Epithelial cell of prostate (primary cell): ENCODE data around the gene FAM131A.
A peak's percentile ranks its signal among the peaks of the same experiment; 100 is the strongest.

Experiments
- DNase-seq: peaks from one replicate; pipeline ENCODE4 v3.0.0-alpha.2; 2011; ENCODE audit warnings: low read depth, low spot score
- H3K27ac ChIP-seq: fragments of 450-650 bp; 2 replicates; pipeline ENCODE4 v1.5.1; 2017; ENCODE audit warnings: mild to moderate bottlenecking

FAM131A gene

DNA sequence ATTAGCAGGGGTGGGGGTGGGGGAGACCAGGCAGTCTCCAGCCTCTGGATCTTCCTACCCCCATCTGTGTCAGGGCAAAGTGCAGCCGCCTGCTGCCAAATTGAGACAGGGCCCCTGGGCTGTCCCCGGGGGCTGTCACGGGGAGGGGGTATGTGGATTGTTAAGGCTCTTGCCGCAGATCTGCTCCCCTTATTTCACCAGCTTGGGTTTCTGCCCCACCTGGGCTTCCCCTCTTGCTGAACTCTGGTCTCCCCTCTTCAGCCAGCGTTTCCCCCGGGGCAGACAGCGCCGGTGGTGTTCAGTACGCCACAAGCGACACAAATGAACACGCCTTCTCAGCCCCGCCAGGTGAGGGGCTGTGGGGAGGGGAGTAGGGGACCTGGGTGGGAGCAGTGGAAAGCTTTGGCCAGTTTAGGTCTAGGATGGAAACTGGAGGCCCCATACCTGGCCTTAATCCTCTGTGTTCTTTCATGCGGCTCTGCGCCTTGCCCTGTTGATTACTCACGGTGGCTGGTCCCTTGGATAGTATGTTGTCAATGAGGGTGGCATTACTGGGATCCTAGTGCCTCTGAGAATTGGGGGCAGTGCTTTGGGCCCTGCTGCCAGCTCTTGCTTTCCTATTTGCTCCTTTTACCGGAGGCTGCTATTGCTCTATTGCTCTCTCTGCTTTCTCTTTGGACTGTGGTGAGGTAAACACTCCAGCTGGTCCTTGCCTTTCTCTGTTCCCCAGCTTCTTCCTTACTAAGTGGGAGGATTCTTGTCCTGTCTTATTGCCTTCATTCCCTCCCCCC lies 21.3 kb upstream of the FAM131A start:
- peak overlapping the region; percentile 95 for H3K27ac ChIP-seq
- DNase-seq: no peak

DNA sequence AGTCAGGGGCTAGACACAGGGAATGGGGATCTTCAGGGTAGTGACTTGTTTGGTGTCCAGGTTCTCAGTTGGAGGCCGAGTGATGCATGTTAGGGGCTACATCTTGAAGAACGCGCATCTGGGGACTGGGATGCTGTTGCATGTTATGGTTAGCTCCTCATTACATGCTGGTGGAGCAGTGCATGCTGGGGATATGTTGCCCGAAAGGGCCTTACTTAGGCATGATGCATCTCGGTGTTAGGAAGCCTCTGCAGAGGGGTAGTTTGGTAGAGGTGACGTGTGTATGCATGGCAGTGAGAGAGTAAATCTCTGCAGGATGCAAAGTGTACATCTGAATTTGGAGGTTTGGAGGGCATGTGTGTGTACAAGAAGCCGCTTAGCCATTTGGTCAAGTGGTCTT lies 20.6 kb upstream of the FAM131A start:
- peak overlapping the region; percentile 95 for H3K27ac ChIP-seq
- DNase-seq: no peak

DNA sequence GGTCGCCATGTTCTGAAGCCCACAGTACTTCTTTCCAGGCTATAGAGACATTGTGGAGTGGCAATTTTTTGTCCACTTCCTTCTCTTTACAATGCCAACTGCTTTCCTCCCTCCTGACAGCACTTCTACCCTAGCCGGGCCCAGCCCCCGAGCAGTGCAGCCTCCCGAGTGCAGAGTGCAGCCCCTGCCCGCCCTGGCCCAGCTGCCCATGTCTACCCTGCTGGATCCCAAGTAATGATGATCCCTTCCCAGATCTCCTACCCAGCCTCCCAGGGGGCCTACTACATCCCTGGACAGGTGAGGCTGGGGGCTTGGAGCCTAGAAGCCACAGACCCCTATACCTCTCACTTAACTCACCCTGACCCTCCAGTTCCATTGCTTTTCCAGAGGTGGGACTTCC lies 20.2 kb upstream of the FAM131A start:
- H3K27ac ChIP-seq: peak overlapping the region; percentile 95
- no peak for DNase-seq

DNA sequence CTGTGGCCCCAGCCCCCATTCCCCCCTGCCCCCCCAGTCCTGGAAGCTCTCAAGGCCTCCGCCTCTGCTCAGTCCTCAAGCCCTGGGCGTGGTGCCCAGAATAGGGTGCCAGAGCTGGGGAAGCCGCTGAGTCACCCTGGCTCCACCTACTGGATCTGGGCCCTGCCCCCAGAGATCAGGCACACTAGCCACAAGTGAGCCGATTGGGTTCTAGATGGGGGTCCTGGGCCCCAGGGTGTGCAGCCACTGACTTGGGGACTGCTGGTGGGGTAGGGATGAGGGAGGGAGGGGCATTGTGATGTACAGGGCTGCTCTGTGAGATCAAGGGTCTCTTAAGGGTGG lies 17.3 kb upstream of the FAM131A start:
- peak overlapping the region; percentile 95 for H3K27ac ChIP-seq
- no peak for DNase-seq

DNA sequence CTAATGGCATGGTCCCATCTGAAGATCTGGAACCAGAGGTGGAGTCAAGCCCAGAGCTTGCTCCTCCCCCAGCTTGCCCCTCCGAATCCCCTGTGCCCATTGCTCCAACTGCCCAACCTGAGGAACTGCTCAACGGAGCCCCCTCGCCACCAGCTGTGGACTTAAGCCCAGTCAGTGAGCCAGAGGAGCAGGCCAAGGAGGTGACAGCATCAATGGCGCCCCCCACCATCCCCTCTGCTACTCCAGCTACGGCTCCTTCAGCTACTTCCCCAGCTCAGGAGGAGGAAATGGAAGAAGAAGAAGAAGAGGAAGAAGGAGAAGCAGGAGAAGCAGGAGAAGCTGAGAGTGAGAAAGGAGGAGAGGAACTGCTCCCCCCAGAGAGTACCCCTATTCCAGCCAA lies 15.7 kb upstream of the FAM131A start:
- H3K27ac ChIP-seq: peak overlapping the region; percentile 6
- DNase-seq: no peak

DNA sequence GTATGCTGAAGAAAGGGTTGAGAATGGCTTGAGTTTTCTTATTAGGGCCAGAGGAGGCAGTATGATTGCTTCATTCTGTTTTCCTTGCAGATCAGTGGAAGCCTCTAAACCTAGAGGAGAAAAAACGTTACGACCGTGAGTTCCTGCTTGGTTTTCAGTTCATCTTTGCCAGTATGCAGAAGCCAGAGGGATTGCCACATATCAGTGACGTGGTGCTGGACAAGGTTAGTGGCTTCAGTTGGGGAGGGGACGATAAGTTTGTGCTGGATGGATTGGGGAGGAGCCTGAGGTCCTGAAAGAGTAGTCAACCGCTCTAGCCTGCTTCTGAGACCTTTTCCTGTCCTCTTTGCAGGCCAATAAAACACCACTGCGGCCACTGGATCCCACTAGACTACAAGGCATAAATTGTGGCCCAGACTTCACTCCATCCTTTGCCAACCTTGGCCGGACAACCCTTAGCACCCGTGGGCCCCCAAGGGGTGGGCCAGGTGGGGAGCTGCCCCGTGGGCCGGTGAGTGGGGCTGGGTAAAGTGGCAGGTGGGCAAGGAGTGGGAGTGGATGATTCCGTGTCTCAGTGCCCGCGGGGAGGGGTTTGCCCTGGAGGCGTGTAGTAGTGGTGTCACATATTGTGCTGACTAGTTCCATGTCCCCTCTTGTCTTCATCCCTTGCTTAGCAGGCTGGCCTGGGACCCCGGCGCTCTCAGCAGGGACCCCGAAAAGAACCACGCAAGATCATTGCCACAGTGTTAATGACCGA lies 14.5 kb upstream of the FAM131A start:
- DNase-seq: no peak
- peak overlapping the region; percentile 6 for H3K27ac ChIP-seq

DNA sequence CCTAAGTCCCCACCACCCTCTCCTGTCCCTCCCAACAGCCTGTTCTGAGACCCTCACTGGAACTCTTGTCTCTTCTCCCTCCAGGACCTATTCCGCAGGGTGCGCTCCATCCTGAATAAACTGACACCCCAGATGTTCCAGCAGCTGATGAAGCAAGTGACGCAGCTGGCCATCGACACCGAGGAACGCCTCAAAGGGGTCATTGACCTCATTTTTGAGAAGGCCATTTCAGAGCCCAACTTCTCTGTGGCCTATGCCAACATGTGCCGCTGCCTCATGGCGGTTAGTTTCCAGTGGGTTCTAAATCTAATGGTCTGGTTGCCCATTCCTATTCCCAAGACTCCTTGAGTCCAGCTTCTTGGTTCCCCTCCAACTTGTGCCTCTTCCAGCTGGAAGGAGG lies 13.7 kb upstream of the FAM131A start:
- DNase-seq: no peak
- H3K27ac ChIP-seq: no peak overlapping the region

DNA sequence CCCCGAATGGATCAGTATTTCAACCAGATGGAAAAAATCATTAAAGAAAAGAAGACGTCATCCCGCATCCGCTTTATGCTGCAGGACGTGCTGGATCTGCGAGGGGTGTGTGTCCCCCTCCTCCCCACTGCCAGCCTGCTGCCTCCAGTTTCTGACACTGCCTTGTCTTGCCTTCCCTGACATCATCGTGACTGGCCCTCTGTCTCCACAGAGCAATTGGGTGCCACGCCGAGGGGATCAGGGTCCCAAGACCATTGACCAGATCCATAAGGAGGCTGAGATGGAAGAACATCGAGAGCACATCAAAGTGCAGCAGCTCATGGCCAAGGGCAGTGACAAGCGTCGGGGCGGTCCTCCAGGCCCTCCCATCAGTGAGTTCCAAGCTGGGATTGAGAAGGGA lies 12.1 kb upstream of the FAM131A start:
- peak overlapping the region; percentile 21 for H3K27ac ChIP-seq
- no peak for DNase-seq

DNA sequence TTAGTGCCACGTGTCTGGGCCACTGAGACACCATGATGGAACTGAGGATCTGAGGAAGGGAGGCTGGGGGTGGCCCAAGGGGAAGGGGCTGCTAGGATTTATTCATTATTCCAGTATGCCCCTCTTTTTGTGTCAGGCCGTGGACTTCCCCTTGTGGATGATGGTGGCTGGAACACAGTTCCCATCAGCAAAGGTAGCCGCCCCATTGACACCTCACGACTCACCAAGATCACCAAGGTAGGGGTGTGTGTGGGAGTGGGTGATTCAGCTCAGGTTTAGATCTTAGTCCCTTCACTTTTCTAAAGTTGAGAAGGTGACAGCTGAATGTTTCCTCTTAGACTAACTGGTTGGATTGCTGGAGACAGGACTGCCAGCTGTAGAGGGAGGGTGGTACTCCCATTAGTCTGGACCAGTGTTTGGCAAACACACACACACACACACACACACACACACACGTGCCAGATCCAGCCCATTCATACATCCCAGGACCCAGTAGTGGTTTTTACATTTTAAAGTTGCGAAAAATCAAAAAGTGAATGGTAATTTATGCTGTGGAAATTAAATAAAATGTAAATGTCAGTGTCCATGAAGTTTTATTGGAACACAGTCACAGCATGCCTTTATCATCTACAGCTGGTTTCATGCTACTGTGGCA lies 11.6 kb upstream of the FAM131A start:
- H3K27ac ChIP-seq: peak overlapping the region; percentile 21
- no peak for DNase-seq

DNA sequence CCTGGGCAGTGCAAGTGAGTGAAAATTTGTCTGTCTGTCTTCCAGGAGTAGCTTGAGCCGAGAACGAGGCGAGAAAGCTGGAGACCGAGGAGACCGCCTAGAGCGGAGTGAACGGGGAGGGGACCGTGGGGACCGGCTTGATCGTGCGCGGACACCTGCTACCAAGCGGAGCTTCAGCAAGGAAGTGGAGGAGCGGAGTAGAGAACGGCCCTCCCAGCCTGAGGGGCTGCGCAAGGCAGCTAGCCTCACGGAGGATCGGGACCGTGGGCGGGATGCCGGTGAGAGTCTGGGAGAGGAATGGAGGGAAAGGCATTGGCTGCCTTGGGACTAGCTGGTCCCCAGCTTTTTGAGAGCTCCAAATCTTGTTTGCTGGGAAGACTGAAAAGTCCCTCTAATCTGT lies 10.2 kb upstream of the FAM131A start:
- H3K27ac ChIP-seq: no peak overlapping the region
- DNase-seq: no peak

DNA sequence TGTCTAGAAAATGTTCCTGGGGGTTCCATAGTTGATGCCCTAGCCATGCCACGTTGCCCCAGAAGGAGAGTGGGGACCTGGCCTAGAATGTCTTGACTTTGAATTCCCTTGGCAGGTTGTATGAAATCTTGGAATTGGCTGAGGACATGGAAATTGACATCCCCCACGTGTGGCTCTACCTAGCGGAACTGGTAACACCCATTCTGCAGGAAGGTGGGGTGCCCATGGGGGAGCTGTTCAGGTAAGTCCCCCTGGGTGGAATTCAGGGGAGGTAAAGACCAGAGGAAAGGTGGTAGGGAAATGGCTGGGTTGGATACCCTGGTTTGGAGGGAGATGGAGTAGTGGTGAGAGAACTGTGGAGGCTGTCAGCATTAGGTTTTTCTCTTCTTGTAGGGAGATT lies 8.9 kb upstream of the FAM131A start:
- peak overlapping the region; percentile 97 for H3K27ac ChIP-seq
- DNase-seq: no peak

DNA sequence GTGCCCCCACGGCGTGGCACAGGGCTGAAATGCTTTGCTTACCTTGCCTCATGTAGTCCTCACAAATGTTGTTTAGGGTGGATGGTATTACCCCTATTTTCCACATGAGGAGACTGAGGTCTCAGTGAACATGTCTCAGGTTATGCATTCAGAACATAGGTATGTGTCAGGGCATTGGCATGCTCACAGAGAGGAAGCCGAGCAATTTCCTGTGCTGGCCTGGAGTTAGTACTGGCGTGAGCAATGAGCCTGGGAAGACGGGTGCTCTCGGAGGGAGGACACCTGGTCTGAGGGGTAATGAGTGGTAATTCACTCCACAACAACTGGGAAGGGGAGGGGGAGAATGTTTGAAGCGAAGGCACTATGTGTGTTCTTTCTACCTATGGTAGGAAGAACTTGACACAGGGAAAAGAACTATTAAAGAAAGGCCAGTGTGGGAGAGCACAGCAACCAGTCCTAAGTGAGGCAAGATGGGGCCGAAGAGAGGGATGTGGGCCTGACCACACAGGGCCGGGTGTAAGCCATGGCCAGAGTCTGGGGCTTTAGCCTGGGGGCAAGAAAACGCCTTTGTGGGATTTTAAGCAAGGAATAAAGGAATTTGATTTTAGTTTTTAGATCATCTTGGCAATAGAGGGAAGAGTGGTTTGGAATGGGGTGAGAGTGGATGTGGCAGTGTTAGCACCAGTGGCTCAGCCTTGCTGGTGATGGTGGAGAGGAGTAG lies 4.9 kb upstream of the FAM131A start:
- peak; percentile 80 for DNase-seq
- peak overlapping the region; percentile 97 for H3K27ac ChIP-seq

DNA sequence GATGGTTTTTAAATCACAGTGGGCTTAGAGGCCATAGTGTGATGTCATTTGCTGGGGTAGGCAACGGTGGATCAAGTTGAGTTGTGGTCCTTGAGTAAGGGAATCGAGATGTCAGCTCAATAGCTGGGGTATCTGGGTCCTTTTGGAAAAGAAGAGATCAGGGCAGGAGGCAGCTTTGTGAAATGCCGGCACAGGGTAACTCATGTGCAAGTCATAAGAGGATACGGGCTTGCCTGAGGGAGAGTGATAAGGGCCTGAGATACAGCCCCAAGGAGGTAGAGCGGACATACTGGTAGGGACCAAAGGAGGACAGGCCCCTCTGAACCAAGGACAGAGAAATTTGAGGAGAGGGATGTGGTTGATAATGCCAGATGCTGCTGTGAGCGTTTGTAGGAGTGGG lies 4.2 kb upstream of the FAM131A start:
- peak overlapping the region; percentile 97 for H3K27ac ChIP-seq
- no peak for DNase-seq

DNA sequence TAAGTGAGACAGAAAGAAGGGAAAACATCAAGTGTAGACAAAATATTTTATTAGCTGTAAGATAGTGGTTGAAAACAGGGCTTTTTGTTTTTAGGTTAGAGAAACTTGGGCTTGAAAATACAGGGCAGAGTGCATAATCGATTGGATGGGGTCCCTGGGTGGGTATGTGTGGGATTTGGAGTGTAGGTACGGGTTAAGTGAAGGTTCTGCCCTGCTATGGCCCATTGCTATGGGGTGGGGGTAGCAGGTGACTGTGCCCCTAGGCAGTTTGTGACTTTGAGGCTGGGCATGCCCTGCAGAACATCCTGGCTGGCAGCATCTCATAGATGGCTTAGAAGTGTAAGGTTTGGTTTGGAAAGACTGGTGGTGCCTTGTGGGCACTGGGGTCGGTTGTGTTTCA lies 3.7 kb upstream of the FAM131A start:
- no peak for DNase-seq
- H3K27ac ChIP-seq: peak overlapping the region; percentile 97

DNA sequence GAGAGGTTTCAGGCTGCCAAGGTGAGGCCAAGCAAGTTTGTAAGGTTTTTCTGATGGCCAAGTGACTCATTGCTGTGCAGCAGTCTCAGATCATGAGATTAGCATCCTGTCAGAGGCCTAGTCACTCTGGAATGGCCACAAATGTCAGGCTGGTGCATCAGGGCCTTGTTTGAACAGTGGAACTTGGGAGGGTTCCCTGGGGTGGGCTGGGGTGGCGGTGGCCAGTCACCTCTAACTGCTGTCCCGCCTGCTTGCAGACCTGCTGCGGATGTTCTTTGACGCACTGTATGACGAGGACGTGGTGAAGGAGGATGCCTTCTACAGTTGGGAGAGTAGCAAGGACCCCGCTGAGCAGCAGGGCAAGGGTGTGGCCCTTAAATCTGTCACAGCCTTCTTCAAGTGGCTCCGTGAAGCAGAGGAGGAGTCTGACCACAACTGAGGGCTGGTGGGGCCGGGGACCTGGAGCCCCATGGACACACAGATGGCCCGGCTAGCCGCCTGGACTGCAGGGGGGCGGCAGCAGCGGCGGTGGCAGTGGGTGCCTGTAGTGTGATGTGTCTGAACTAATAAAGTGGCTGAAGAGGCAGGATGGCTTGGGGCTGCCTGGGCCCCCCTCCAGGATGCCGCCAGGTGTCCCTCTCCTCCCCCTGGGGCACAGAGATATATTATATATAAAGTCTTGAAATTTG lies 2.8 kb upstream of the FAM131A start:
- peak; percentile 72 for DNase-seq
- H3K27ac ChIP-seq: peak overlapping the region; percentile 97

DNA sequence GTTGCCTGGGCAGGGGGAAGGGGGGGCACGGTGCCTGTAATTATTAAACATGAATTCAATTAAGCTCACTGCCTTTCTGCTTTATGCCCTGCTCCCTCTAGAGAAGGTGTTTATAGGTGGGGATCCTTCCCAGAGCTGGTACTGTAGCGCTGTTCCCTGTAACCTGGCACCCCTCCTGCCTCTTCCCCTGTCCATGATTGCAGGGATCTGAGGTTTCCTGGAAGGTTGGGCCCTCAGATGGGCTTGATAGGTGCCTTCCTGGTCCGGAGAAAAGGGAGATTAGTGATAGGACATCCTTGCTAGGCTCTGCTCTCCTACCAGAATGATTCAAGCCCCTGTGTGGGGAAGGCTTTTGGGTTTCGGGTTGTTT lies 2.1 kb upstream of the FAM131A start:
- peak overlapping the region; percentile 97 for H3K27ac ChIP-seq
- no peak for DNase-seq

DNA sequence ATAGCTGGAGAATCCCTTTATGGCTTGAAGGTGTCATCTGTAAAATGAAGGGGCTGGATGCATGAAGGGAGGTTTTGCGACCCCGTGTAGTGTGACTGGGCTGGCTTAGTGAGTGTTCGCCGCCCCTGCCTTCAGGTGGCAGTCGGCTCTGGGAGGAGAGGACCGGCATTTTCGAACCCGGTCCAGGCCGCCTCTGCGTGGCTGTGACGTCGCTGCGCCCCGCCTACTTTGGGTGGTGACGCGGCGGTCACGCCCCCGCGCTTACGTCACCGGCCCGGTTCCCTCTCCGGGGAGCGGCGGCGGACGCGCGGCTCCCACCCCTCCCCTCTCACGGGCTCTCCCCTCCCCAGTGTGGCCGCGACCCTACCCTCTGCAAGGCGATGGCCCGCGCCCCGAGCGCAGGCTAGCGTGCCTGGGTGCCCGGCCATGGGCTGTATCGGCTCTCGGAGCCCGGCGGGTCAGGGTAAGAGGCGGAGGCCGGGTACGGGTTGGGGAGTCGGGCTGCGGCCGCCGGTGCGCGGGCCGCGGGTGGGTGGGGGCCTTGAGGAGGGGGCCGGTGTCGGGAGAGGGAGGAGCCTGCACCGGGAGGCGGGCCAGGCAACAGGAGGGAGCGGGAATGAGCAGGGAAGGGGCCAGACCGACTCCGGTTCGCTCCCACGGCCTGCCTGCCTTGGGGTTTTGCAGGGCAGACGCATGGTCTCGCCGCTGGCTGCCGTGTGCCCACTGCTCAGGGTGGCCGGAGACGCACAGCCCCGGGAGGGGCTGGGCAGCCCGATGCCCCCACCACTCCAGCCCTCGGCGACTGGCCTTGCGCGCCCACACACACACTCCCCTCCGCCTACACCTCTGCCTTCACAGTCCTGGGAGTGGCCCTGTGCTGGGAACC lies 1.5 kb upstream of the FAM131A start:
- H3K27ac ChIP-seq: peak overlapping the region; percentile 97
- no peak for DNase-seq

DNA sequence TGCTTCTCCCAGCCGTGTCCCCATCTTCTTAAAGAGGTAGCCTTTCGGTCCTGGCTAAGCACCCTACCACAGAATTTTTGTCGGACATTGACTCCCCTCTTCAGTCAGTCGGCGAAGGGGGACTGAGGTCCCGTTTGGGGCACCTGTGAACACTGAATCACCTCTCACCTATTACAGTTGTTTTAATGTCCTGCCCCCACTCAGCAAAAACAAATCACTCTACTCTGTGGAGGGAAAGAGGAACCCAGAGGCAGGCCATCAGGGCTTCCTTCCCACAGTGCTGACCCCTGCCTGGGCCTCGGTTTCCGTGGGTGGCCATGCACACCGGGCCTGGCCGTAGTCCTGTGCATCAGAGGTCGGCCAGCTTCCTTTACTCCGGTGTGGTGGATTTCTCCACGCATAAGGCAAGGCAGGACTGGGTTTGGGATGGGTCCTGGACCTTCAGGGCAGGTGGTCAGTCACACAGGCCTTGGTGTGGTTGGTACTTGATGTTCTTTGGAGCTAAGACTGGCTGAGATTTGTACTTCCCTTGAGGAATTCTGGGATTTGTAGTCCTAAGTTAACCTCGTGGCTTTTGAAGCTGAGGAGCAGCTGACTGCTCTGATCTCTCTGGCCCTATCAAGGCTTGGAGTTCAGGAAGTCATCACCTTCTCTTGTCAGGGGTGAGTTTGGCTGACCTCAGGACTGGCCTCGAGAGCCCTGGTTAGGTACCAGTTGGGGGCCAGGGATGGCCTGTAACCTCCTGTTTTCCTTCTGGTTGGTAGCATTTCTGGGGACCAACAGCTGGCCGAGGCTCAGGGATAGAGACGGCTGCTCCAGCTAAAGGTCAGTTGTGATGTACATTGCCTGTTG lies 627 bp upstream of the FAM131A start:
- peak overlapping the region; percentile 97 for H3K27ac ChIP-seq
- no peak for DNase-seq
